ENCODE results near the gene RPTN.

RPTN gene

DNA sequence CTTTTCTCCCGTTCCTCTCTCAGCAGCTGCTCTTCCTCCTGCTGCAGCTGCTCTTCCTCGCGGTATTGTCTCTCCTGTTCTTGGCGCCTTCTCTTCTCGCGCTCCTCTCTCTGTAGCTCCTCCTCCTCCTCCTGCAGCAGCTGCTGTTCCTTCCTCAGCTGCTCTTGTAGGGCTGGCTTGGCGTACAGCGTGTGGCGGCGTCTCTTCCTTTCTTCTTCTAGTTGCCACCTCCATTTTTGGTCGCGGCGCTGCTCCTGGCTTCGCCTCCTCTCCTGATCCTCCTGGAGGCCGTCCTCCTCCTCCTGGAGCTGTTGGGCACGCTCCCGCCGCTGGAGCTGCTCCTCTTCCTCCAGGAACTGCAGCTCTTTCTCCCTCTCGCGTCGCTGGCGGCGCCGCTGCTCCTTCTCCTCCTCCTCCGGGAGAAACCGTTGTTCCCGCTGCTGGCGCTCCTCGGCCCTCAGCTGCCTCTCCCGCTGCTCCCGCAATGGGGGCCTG lies 48.6 kb downstream of the RPTN start:
- no peak for DNase-seq

DNA sequence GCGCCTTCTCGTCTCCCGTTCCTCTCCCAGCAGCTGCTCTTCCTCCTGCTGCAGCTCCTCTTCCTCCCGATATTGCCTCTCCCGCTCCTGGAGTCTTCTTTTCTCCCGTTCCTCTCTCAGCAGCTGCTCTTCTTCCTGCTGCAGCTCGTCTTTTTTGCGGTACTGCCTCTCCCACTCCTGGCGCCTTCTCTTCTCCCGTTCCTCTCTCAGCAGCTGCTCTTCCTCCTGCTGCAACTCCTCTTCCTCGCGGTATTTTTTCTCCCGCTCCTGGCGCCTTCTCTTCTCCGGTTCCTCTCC lies 49.1 kb downstream of the RPTN start:
- no peak for DNase-seq

DNA sequence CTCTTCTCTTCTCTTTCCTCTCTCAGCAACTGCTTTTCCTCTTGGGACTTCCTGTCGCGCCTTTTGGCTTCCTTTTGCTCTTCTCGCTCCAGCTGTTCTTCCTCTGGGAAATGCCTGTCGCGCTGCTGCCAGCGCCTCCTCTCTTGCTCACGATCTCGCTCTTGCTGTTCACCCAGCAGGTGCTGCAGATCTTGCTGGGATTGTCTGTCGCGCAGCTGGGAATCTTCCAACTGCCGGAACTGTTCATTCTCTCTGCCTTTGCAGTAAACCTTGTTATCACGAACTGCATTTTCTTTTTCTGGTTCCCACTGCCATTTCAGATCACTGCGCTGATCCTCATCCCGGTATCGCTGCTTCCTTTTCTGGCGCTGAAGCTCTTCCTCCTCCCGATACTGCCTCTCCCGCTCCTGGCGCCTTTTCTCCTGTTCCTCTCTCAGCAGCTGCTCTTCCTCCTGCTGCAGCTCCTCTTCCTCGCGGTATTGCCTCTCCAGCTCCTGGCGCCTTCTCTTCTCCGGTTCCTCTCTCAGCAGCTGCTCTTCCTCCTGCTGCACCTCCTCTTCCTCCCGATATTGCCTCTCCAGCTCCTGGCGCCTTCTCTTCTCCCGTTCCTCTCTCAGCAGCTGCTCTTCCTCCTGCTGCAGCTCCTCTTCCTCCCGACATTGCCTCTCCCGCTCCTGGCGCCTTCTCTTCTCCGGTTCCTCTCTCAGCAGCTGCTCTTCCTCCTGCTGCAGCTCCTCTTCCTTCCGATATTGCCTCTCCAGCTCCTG lies 49.6 kb downstream of the RPTN start:
- DNase-seq, result no peak

DNA sequence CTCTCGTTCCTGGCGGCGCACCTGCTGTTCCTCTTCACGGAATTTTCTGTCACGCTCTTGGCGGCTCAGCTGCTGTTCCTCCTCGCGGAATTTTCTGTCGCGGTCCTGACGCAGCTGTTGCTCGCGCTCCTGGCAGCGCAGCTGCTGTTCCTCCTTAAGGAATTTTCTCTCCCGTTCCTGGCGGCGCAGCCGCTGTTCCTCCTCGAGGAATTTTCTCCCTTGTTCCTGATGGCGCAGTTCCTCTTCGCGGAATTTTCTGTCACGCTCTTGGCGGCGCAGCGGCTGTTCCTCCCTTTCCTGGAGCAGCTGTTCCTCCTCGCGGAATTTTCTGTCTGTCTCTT lies 50.2 kb downstream of the RPTN start:
- DNase-seq, result no peak

GRCh38 chr1:152107984-152108881 lies 50.8 kb downstream of the RPTN start:
- DNase-seq, result no peak

GRCh38 chr1:152107031-152107983 lies 51.7 kb downstream of the RPTN start:
- DNase-seq, result no peak

DNA sequence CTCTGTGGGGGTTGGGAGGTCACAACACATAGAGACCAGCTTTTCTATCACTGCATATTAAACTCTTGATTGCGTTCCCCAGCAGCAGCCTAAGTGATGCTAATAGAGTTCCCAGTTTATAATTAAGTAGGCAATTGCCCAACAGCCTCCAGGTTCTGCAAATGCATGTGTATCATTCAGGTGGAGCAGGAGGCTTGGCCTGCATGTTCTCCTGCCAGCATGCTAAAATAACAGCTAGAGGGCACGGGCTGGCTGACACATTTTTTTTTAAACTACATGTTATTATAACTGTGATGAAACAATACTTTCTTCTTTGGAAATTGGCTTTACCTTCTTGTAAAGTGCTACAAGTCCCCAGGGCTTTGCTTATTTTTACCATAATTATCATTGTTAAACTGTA lies 54.2 kb downstream of the RPTN start:
- no peak for DNase-seq

Measured in NCI-H446 treated with DMSO at 0.1 percent for 48 hours (cell line).